HG03575 (cell line): ENCODE measurements around the gene SRSF8.

Source experiments
- ATAC-seq: cut with Tn5 transposase; IDR thresholded peaks from one replicate; pipeline ENCODE4 v1.9.1; 2021; ENCODE audit not compliant: unreplicated experiment, insufficient number of reproducible peaks, low FRiP score; ENCODE audit errors: extremely low read depth

SRSF8 gene

GRCh38 chr11:95119361-95120060 lies 52.8 kb downstream of the SRSF8 start:
- no peak for ATAC-seq
